Measurements from ENCODE around the gene FAM3D.

FAM3D gene

GRCh38 chr3:58652624-58653023 lies 13.9 kb downstream of the FAM3D start:
- FAIRE-seq, result no peak

GRCh38 chr3:58651276-58651675 lies 15.3 kb downstream of the FAM3D start:
- no peak for FAIRE-seq

GRCh38 chr3:58647381-58648141 lies 19.0 kb downstream of the FAM3D start:
- FAIRE-seq, result no peak

- FAIRE-seq, result no peak
Observed at GRCh38 chr3:58646503-58646902, 20.1 kb downstream of the FAM3D start.

- no peak for FAIRE-seq
Observed at GRCh38 chr3:58645726-58646125, 20.8 kb downstream of the FAM3D start.

- no peak for FAIRE-seq
Observed at GRCh38 chr3:58642846-58643245, 23.7 kb downstream of the FAM3D start.

GRCh38 chr3:58640700-58641372 lies 25.7 kb downstream of the FAM3D start:
- no peak for FAIRE-seq

- FAIRE-seq, result no peak
Observed at GRCh38 chr3:58639842-58640241, 26.7 kb downstream of the FAM3D start.

GRCh38 chr3:58639001-58639400 lies 27.6 kb downstream of the FAM3D start:
- no peak for FAIRE-seq

- no peak for FAIRE-seq
Observed at GRCh38 chr3:58638591-58638990, 28.0 kb downstream of the FAM3D start.

GRCh38 chr3:58637509-58637908 lies 29.1 kb downstream of the FAM3D start:
- no peak for FAIRE-seq

- no peak for FAIRE-seq
Observed at GRCh38 chr3:58635371-58636285, 30.9 kb downstream of the FAM3D start.

GRCh38 chr3:58633157-58633865 lies 33.3 kb downstream of the FAM3D start:
- no peak for FAIRE-seq

GRCh38 chr3:58631742-58632141 lies 34.8 kb downstream of the FAM3D start:
- FAIRE-seq, result no peak

- FAIRE-seq, result no peak
Observed at GRCh38 chr3:58630710-58631092, 35.9 kb downstream of the FAM3D start.

GRCh38 chr3:58630076-58630709 lies 36.4 kb downstream of the FAM3D start:
- no peak for FAIRE-seq

- FAIRE-seq, result no peak
Observed at GRCh38 chr3:58629629-58630028, 36.9 kb downstream of the FAM3D start.

GRCh38 chr3:58628823-58629562 lies 37.6 kb downstream of the FAM3D start:
- peak; percentile 76 for FAIRE-seq

GRCh38 chr3:58627941-58628340 lies 38.6 kb downstream of the FAM3D start:
- no peak for FAIRE-seq

- FAIRE-seq, result no peak
Observed at GRCh38 chr3:58627570-58627885, 39.0 kb downstream of the FAM3D start.

GRCh38 chr3:58626841-58627569 lies 39.6 kb downstream of the FAM3D start:
- FAIRE-seq, result no peak

Data from endometrium (tissue), 2 donors.